GM21737 (cell line): ENCODE results near the gene DCTN3.
A peak's percentile ranks its signal among the peaks of the same experiment; 100 is the strongest.
"Not testable (repeated sequence)": the region's sequence is repeated elsewhere in the genome, so short reads cannot be mapped to it uniquely, and the experiment has no call there.

ENCODE experiments used
- ATAC-seq: cut with Tn5 transposase; IDR thresholded peaks from one replicate; pipeline ENCODE4 v1.9.1; 2021; ENCODE audit warnings: mild to moderate bottlenecking, moderate library complexity; ENCODE audit not compliant: unreplicated experiment

Gene DCTN3

GRCh38 chr9:34647651-34648050 lies 27.4 kb upstream of the DCTN3 start:
- ATAC-seq, result no peak

GRCh38 chr9:34647084-34647403 lies 26.7 kb upstream of the DCTN3 start:
- ATAC-seq, result no peak

- peak; percentile 89 for ATAC-seq
Observed at GRCh38 chr9:34646211-34647083, 26.2 kb upstream of the DCTN3 start, which contains the start of gene GALT. TSS of gene GALT (plus strand) at chr9:34646675. CDS start at chr9:34646705, 30 bp downstream.

- ATAC-seq, result no peak
Observed at GRCh38 chr9:34644766-34645314, 24.5 kb upstream of the DCTN3 start.

- no peak for ATAC-seq
Observed at GRCh38 chr9:34642679-34643078, 22.4 kb upstream of the DCTN3 start.

GRCh38 chr9:34639322-34639721 lies 19.0 kb upstream of the DCTN3 start:
- not testable (repeated sequence) for ATAC-seq

GRCh38 chr9:34638138-34638445 lies 17.8 kb upstream of the DCTN3 start:
- no peak for ATAC-seq

GRCh38 chr9:34637356-34638137 lies 17.3 kb upstream of the DCTN3 start, which contains the start of gene SIGMAR1:
TSS of gene SIGMAR1 (minus strand) at chr9:34637787. CDS start at chr9:34637697, 90 bp downstream.
- ATAC-seq, result peak; percentile 90

- ATAC-seq, result no peak
Observed at GRCh38 chr9:34636791-34637355, 16.6 kb upstream of the DCTN3 start.

GRCh38 chr9:34635556-34635955 lies 15.3 kb upstream of the DCTN3 start:
- no peak for ATAC-seq

- ATAC-seq, result no peak
Observed at GRCh38 chr9:34634551-34635248, 14.4 kb upstream of the DCTN3 start.

- peak; percentile 35 for ATAC-seq
Observed at GRCh38 chr9:34633851-34634550, 13.7 kb upstream of the DCTN3 start.

GRCh38 chr9:34633166-34633565 lies 12.9 kb upstream of the DCTN3 start:
- no peak for ATAC-seq

GRCh38 chr9:34630402-34631154 lies 10.3 kb upstream of the DCTN3 start:
- no peak for ATAC-seq

GRCh38 chr9:34629491-34629808 lies 9.2 kb upstream of the DCTN3 start:
- no peak for ATAC-seq

GRCh38 chr9:34628656-34629490 lies 8.6 kb upstream of the DCTN3 start, which contains the start of gene ARID3C:
TSS of gene ARID3C (minus strand) at chr9:34629066. CDS start at chr9:34628014, 1,052 bp downstream.
- ATAC-seq, result no peak

- no peak for ATAC-seq
Observed at GRCh38 chr9:34627716-34628655, 7.7 kb upstream of the DCTN3 start.

- no peak for ATAC-seq
Observed at GRCh38 chr9:34625186-34625486, 4.8 kb upstream of the DCTN3 start.
